Measurements from ENCODE around the gene ARL8B.

ARL8B gene

DNA sequence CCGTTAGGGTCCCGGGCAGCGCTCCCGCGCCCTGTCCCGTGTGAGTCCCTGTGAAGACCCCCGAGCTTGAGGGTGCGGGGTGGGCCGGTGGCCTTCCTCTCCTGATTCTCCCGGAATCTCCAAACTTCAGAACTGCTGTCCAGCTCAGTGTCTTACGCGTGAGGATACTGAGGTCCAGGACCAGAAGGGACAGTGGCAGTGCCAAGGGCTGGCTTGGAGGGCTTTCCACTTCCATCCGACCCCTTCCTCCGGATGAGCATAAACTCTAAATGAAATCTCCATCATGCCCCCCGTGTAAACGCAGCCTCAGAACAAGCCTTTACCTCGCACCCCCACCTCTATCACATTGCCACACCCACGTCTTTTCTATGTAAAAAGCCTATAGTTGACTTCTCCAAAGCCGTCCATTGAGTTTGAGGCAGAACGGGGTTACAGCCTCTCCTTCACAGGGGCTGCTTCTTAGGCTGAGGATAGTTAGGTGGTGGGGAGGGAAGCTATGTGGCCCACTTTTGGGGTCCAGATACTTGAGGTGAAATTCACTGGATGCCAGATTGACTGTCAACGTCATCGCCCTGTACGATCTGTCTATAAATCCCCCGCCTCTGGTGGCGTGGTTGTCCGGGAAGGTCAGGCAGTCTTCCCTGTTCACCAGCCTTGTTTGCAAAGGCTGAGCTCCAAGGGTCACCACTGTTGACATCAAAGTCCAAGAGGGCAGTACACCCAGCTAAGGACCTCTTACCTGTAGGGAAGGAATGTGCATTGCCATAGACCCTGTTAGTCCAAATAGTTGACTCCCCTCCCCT lies 66.5 kb downstream of the ARL8B start:
- DNase-seq, result peak; percentile 18

DNA sequence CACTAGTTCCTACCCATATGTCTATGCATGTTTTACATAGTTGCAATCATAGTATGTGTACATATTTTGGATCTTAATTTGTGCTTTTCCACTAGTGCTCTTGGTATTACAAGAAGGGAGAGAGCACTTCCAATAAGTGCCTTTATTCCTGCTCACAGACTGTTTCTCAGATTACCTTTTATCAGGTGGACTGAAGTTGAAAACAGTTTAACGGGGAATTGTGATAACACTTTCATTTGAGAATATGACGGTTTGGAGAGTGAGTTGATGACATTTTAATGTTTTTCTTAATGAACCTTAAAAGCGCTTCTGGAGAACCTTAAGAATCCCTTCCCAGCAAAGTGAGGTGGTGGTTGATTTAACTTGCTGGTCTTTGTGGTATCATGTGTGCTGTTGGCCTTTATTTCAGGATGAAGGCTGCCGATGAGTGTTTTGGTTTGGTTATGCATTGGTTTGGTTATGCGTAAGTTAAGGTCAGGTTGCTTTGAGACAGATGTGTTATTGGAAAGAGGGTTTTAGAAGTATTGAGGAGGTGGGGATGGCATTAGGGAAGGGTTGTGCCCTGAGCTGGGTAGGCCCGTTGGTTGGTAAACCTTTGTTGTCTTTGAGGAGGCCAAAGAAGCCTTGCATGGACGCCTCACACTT lies 68.2 kb downstream of the ARL8B start:
- DNase-seq, result no peak

DNA sequence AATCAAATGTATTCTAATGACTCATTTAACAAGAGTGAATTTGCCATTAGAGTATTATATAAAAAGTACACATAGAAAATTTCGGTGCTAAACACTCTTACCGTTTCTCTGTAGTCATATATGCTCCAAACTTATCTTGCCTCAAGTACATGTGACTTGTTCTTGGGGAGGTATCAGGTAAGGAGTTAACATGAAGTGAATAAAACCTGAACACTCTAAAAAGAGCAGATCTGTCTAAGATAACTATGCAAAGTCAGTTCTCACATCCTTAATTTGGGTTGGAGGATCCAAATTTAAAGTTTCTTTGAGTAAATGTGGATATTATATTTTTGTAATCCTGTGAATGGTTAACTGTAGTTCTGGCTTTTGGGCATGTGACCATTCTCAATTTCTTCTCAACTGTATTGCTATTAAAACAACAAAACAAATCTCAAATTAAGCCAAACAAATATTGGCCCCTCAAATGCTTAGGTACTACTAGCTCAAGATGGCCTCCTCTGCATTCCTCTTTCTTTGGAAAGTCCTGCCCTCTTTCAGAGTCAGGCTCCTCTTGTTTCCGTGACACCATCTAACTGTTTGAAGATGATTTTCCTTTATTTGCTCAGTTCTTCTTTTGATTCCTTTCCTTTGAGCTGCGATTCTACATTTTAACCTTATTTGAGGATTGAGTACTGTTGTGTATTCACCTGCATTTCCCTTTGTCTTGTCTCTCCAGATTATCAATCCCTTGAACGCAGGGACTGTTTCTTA lies 69.6 kb downstream of the ARL8B start:
- no peak for DNase-seq

DNA sequence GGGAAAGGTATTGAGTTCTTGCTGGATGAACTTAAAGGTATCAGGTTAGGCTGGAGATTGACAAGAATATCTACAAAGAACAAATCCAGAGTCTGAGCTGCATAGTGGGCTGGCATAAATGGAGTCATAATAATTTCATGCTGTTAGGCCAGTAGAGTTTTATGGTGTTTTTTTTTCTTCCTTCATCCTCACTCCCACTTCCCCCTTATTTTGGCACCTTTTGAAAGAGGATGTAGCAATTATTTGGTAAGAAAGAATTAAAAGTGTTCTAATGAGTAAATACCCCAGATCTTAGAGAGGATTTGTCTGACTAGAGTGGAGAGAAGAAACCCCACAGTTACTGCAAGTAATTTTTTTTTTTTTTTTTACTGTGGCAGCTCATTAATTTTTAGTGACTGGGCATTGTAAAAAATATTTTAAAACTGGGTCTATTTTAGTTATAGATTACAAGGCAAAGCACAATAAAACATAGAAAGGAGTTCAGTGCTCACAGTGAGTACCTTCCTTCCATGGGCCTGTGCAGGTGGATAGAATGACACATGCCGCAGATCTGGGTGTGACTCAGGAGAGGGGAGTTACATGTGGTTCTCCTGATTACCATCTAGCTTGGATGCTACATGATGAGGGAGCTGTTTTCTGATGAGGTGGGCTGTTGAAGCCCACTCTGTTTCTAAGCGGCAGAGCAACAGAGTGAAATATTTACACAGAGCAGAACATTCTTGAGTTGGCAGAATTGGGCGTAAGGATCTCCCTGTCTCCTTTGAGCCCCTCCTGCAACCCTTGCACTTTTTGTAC lies 70.7 kb downstream of the ARL8B start:
- DNase-seq, result no peak

DNA sequence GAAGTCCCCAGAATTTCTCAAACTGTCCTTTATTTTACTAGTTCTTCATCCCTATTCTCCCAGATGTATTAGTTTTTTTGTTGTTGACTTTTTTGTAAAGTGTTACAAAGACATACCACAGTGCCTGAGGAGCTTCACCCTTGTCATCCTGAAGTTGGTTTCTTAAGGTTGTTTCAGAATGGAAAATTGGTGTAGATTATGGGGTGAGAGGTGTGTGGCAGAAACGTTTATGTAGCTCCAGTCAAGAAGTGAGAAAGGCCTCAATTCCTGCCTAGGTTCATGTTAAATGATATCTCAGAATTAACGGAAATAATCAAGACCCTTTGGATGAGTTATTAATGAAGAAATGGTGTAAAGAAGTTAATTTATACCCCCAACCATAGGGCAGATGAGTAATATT lies 72.2 kb downstream of the ARL8B start:
- DNase-seq, result no peak

DNA sequence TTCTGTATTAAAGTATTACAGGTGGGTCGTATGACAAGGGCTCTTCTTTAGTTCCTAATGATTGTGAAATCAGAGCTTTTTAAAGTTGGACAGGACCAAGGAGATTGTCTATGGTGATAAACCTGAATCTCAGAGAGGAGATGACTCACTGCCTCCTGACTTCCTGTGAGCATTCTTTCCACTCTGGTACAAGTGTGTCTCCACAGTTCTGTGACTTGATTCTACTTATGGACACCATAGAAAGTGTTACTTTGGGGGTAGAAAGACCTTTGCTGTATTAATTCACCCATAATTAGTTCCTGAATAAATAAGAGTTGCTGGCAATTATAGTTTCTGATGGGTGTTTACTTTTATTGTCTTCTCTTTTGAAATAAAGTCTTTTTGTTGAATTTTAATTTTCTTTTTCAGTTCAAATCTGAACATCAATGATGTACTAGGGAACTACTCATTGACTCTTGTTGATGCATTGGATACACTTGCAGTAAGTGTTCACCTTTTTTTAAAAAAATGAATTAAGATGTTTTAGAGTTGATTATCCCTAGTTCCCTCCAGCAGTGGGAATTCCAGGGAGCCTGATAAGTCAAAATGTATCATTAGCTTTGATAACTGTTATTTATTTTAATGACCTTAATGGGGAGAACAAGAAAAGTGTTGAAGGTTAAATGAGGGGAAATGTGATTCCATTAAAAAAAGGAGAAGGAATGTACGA lies 72.9 kb downstream of the ARL8B start:
- peak; percentile 76 for DNase-seq

DNA sequence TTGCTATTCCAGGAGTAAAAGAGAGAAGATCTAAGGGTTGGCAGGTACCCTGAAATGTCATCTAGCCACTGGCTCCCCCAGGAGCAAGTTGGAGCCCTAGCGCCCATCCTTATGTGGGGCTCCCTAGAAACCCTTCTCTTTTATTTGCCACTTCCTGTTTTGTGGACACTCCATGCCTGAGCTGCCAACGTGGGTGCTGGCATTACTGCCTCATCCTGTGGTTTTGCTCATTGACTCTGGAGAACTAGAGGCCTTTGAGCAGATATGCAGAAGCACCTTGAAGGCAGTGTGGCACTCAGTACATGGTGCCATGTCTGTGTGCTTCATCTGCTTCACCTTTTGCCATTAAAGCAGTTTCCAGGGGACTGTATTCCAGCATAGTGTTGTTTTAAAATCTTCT lies 73.5 kb downstream of the ARL8B start:
- peak; percentile 8 for DNase-seq

DNA sequence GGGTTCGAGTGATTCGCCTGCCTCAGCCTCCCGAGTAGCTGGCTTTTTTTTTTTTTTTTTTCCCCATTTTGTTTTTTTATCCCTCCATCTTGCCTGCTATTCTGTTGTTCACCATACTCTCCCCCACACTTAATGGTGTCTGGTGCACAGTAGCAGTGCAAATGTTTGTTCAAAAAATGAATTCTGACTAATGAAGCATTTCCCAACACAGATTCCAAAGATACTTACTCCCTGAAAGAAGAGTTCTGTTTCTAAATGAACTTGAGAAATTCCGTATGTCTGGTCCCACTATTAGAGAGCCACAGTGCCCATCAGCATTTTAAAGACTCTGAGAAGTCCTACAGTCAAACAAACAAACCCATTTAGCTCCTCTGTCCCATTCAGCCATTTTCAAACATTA lies 74.9 kb downstream of the ARL8B start:
- DNase-seq, result peak; percentile 80

DNA sequence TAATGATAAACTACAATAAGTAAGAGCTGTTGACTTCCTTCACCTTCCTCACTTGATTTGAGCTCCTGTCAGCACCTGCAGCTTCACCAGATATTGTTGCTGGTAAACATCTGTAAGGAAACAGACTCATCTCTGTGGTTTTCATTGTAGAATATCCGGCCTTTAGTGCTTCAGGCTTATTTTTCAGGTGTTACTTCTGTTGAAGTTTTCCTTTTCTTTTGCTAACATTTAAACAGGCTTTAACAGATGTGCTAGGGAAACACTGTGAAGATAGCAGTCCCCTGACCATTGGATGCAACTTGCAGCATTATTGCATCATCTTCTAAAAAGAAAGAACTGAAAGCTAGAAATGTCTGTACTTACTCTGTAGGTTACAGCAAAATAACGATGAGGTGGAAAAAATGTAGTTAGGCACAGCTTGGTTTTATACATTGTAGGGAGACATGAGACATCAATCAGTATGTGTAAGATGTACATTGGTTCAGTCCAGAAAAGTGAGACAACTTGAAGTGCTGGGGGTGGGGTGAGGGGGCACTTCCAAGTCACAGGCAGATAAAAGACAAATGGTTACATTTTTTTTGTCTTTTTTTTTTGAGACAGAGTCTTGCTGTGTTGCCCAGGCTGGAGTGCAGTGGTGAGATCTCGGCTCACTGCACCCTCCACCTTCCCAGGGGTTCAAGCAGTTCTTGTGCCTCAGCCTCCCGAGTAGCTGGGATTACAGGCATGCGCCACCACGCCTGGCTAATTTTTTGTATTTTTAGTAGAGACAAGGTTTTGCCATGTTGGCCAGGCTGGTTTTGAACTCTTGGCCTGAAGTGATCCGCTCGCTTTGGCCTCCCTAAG lies 75.6 kb downstream of the ARL8B start:
- peak; percentile 70 for DNase-seq

DNA sequence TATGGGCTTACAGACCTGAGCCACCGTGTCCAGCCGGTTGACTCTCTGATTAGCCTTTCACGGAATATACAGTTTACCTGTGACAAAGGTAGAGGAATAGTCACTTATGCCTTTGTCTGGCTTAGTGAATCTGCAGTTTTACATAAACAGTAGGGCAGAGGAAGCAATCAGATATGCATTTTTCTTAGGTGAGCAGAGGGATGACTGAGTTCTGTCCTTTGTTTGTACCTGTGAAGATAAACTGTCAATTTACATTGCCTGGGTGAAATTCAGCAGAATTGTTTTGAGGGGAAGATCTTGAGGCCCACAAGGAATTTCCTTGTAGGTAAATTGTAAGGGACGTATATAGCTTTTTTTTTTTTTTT lies 76.2 kb downstream of the ARL8B start:
- DNase-seq, result no peak

DNA sequence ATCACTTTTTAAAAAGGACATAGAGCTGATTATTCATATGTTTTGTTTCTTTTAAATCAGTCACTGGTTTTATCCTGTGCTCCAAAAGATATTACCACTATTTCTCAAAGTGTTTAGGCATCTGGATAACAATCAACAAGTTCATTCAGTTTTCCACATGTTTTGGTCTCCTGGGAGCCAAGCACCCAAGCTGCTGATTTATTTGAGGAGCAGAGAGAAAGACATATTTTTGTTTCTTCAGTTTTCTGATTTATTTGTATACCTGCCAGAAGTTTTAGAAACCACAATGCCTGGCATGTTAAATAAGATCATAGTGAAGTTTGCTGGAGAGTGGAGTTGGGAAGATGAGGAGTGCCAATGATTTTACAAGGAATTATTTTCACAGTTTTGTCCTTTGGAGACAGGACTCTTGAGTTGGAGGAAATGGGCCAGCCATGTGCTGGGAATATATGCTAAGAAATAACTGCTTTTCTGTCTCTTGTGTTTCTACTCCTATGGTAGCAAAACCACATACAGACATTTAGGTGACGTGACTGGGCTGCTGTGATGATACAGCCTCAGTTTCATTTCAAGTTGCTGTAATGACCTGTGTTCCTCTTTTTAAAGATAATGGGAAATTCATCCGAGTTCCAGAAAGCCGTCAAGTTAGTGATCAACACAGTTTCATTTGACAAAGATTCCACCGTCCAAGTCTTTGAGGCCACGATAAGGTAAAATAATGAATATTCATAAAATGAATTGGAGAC lies 77.1 kb downstream of the ARL8B start:
- DNase-seq, result no peak

DNA sequence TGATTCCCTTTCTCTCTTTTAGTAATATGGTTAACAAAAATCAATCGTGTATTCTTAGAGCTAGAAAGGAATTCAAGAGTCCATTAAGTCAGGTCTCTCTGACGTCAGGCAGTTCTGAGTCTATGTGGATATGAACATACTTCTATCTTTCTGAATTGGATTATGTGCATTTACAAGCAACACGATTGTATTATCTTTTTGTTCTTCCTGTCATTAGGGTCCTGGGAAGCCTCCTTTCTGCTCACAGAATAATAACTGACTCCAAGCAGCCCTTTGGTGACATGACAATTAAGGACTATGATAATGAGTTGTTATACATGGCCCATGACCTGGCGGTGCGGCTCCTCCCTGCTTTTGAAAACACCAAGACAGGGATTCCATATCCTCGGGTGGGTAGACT lies 79.4 kb downstream of the ARL8B start:
- DNase-seq, result no peak

DNA sequence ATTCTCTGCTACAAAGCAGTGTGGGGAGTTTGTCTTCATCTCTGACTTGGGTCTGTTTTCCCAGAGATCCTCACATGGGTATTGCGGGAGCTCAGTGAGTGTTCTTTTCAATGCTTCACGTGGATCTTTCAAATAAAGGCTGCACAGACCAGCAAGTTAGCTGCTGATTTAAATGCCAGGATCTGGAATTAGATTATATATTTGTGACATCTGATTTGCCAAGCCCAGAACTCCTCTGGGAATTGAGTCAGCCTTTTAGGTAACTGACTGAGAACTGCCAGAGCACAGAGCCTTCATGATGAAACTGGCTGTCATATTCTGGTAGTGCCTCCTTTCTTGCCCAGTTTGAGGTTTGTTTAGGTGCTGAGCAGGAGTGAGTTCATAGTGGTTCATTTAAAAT lies 80.1 kb downstream of the ARL8B start:
- peak; percentile 74 for DNase-seq

DNA sequence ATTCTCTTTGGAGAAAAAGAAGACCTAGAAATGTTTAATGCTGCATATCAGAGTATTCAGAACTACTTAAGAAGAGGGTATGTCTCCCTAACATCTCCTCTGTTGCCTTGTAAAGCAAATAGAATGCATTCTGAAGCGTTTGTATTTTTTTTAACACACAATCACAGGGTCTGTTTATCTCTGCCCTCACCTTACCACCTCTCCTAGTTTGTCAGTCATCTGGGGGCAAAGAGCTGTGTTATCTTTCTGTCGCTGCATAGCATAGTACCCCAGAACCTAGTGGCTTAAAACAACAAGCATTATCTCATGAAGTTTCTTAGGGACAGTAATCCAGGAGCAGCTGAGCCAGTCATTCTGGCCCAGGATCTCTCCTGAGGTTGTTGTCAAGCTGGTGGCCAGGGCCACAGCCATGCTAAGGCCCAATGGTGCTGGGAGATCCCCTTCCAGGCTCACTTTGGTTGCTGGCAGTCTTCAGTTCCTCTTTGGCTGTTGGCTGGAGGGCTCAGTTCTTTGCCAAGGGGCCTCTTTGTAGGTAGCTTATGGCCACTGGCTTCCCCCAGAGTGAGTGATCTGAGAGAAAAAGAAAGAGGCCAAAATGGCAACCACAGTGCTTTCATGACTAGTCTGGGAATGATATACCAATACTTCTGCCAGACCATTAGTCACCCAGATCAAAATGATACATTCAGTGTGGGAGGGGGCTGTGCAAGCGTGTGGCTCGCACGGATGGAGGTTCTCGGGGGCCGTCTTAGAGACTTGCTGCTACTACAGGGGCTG lies 83.3 kb downstream of the ARL8B start:
- DNase-seq, result peak; percentile 44

DNA sequence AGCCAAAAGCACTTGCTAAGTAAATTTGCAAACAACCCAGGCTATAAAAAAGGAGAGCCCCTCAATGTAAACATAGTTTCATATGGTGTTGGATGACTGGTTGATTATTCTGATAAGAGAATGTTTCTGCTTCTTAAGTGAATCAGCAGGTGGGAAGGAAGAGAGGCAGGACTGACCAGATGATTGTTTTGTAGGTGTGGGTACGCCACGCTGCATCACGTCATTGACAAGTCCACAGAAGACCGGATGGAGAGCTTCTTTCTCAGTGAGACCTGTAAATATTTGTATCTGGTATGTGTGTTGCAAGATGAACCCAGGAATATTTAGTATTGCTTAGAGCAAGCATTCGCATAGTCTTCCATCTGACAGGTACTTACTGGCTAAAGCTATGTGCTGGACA lies 88.8 kb downstream of the ARL8B start:
- DNase-seq, result no peak

DNA sequence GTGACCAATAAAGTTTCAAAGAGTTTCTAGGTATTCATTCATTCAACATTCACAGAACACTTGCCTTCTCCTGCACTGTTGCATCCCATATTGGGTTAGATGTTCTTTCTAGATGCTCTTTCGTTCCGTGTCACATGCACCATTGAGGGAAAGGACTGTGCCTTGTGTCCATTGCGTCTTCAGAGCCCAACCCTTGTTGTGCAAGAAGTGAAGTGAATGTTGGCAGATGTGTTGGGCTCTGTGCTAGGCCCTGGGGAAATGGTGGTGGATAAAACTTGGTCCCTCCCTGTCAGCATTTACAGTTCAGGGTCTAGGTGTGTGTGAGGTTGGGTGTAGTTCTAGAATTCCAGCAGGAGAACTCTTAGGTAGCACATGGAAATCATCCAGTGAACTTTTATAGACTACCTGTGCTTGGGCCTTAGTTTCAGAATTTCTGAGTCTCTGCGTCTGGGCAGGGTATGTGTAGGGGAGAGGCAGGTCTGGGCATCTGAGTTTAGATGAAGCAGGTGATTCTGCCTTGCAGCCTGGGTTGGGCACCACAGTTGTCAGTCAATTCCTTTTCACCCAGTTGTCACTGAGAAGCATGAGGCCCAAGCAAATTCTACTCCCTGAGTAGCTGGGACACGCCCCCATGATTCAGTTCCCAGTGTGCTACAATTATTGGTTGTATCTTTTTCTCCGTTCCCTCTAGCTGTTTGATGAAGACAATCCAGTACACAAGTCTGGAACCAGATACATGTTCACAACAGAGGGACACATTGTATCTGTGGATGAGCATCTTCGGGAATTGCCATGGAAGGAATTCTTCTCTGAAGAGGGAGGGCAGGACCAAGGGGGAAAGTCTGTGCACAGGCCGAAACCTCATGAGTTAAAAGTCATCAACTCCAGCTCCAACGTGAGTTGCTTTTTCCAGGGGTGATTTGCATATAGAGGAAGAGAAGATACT lies 90.8 kb downstream of the ARL8B start:
- DNase-seq, result no peak

DNA sequence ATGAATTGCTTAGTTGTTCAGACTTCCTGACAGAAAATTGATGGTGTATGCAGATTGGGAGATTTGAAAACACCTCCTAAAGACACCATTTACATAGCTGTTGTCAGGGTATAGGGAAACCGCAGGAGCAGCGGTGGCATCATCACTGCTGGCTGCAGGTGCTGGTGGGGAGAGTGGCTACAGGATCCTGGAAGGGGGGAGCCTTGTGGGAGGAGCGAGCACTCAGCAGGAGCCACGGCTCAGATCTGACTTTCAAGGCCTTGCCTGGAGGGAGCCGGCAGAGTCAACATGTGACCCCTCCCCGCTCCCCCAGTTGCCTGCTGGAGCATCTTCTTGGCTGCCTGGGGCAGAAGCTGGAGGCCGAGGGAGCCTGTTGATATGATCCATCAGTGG lies 91.5 kb downstream of the ARL8B start:
- no peak for DNase-seq

DNA sequence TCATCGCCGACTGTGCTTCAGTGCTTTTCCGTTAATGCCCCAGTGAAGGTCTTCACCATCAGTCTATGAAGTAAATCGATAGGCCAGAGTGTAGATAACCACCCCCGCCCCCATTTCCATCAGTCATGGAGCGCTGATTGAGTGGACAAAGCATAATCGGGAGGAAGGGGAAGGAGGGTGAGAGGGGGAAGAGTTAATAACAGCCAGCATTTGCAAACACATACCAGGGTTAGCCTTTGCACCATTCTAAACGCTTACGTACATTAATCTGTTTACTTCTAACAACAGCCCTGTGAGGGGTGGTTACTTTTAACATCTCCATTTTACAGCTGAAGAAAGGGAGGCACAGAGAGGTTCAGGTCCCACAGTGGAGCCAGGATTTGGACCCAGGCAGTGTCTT lies 92.3 kb downstream of the ARL8B start:
- no peak for DNase-seq
